ENCODE data around the gene ZBTB2.

ZBTB2 gene

DNA sequence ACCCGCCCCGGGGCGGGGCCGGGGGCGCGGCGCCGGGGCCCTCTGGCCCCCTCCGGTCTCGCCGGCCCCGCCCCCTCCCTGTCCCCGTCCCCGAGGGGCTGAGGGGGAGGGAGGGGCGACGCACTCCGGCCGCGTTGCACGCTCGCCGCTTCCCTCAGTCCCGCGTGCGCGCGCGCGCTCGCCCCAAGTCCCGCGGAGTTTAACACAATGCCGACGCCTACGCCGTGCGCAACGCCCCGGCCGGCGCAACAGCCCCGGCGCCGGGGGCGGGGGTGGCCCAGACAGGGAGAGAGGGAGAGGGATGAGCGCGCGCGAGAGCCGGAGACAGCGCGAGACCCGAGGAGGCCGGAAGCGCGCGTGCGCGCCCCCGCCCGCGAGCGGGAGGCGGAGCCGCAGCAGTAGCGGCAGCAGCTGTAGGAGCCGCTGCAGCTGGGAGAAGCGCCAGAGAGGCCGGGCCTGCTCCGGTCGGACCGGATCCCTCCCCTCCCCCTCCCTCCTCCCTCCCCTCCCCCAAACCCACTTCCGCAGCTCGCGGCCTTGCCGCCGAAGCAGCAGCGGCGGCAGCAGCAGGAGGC lies 996 bp downstream of the ZBTB2 start:
- TF ChIP-seq, protein P1, sequence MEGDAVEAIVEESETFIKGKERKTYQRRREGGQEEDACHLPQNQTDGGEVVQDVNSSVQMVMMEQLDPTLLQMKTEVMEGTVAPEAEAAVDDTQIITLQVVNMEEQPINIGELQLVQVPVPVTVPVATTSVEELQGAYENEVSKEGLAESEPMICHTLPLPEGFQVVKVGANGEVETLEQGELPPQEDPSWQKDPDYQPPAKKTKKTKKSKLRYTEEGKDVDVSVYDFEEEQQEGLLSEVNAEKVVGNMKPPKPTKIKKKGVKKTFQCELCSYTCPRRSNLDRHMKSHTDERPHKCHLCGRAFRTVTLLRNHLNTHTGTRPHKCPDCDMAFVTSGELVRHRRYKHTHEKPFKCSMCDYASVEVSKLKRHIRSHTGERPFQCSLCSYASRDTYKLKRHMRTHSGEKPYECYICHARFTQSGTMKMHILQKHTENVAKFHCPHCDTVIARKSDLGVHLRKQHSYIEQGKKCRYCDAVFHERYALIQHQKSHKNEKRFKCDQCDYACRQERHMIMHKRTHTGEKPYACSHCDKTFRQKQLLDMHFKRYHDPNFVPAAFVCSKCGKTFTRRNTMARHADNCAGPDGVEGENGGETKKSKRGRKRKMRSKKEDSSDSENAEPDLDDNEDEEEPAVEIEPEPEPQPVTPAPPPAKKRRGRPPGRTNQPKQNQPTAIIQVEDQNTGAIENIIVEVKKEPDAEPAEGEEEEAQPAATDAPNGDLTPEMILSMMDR (IDR thresholded peaks at IDR 0.05) = no peak
- Histone ChIP-seq H3K4me3 (peak overlapping the region; percentile 99), H3K27ac (peak overlapping the region; percentile 99 to 100)
- DNase-seq (ENCODE audit: low spot score) = peak; percentile 98

DNA sequence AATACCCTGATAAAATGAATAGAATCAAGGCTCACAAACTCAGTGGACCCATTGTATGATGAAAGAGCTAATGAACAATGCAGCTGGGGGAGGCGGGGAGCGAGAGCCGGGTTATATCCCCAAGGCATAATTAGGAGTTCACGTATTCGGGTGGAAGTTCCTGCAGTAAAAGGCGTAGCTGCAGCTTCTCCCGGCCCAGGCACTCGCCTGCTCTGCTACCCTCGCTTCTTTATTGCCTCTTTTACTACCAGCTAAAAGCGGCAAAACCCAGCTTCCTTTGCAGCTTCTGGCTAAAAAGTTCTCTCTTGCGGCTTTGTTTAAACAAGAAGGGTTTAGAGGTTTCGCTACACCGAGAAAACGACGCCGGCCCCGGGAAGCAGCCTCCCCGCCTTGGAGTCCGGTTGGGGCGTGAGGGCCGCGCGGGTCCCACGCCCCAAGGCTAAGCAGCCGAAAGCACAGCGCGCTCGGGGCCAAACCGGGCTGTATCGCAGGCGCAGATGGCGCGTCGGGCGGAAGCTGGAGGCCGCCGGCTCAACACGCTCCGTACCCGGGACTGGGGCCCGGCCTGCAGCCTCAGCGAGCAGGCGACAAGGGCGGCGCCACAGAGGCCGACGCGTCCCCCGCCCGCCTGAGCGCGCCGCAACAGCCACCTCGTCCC lies 1.6 kb downstream of the ZBTB2 start:
- Histone ChIP-seq H3K4me3 (peak overlapping the region; percentile 99), H3K27ac (peak overlapping the region; percentile 99 to 100)
- TF ChIP-seq, protein P1 (IDR thresholded peaks at IDR 0.05) = no peak
- no peak for DNase-seq (ENCODE audit: low spot score)

DNA sequence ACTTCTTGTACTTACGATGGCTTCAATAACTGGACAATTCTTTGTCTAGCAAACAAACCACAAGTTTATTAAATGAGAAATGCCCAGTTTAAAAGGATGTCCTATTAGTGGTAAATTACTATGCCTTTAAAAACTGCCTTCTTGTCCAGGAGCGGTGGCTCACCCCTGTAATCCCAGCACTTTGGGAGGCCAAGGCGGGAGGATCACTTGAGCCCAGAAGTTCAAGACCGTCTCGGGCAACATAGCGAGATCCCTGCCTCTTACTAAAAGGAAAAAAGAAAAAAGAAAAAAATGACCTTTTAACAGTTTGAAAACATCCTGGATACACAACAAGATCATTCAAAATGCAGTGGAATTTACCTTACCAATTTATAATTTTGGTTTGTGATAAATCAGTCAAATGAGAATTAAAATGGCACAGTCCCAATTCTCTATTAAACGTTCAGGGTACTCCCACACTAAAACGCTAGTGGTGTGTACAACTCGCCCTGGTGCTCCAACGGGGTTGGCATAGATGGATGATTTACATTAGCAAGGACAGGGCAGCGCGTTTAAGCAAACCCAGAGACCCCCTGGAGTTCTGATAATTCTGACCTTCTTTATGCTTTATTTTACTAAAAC lies 2.3 kb downstream of the ZBTB2 start:
- Histone ChIP-seq H3K4me3 (peak overlapping the region; percentile 99), H3K27ac (peak overlapping the region; percentile 99 to 100)
- no peak for DNase-seq (ENCODE audit: low spot score)
- TF ChIP-seq, protein P1 (IDR thresholded peaks at IDR 0.05) = no peak

DNA sequence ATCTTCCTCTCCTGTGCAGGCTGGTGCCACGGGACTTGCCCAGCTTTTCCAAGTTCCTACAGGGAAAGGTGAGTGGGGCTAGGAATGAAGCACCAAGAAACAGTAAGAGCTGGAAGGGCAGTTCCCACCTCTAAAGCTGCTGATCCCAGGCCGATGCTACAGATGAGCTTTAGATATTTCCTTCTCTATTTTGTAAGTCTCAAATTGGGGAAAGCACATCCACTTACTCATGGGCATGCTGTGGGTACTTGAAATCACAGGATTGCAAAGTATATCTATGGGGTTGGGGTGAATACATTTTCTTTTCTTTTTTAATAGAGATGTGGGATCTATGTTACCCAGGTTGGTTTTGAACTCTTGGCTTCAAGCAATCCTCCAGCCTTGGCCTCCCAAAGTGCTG lies 3.1 kb downstream of the ZBTB2 start:
- TF ChIP-seq, protein P1 (IDR thresholded peaks at IDR 0.05) = no peak
- Histone ChIP-seq H3K4me3 (no peak overlapping the region), H3K27ac (peak overlapping the region; percentile 8 to 99)

DNA sequence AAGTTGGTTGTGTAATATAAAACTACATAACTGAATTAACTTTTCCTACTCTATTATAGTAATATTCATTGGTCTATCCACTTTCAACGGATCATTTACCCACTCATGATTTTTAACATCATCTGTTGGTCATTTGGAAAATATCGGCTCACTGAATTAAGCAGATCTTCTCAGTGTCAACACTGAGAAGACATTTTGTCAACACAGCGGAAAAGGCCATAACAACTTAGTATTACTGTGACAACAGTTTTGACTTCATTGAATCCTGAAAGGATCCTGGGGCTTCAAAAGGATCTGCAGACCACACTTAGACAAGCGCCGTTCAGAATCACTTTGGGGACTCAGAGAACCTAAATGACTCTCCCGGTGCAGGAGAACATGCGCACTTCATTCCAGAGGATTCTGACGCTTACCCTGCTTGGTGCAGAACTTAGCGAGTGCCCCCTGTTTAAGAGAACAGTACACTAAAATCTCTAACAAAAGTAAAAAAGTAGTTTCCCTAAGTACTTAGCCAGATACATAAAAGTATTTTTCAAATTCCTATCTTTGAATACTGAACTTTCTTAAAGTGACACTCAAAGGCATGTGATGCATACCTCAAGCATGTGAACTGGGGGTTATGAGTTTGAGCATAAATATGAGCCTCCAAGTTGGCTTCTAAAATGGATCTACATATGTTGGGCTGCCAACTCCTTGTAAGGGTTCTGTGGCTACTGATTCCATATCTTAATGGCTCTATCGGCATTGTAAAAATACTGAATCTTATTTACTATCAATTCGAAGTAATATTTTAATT lies 4.0 kb downstream of the ZBTB2 start:
- DNase-seq (ENCODE audit: low spot score) = no peak
- H3K27ac ChIP-seq = no peak overlapping the region
- H3K4me3 ChIP-seq = no peak overlapping the region
- TF ChIP-seq, protein P1 (IDR thresholded peaks at IDR 0.05) = no peak

More for the DNA sequence above, 3.1 kb downstream of the ZBTB2 start:
- no peak for DNase-seq (ENCODE audit: low spot score)

DNA sequence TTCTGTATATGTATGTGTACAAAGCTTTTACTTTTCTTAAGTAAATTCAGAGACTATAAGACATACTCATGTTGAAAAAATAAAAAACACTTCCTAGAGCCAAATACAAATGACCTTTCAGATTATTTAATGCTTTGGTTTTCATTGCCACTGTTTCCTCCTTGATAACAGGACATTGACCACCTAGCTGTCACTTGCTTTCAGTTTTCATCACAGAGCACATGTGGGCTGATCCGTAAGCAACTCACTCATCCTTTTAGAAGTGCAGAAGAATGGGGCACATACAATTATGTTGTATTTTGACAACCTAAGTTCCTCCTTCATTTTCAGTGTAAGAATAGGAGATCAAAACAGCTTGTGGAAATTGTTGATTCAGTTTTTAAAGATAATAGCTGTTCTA lies 6.2 kb downstream of the ZBTB2 start:
- no peak for DNase-seq (ENCODE audit: low spot score)
- no peak overlapping the region for H3K27ac ChIP-seq
- TF ChIP-seq, protein P1 (IDR thresholded peaks at IDR 0.05) = no peak
- H3K4me3 ChIP-seq = no peak overlapping the region

All from coronary artery (tissue), 2 donors.